PC-3 (cell line): ENCODE measurements around the gene ISG20L2. TPM values are rescaled to one million over a fixed set of nuclear protein-coding genes. Genes with fewer than 3 reads are reported as not detected.

Experiments
- ATAC-seq: fragments of 200-7000 bp; cut with Tn5 transposase; 2 replicates; pipeline ENCODE4 v1.9.1; 2020; ENCODE audit warnings: mild to moderate bottlenecking, moderate library complexity
- BruUV-seq: library from RNA; stranded (reverse); fragments of 400-500 nt; replicated peaks from 2 replicates; lab custom pipeline; 2021; lab: Mats Ljungman, UMichigan
- CTCF ChIA-PET: fragments of 300-600 bp; sonication (Branson Sonifier 250); formaldehyde crosslinking; loops from one replicate; lab custom pipeline; 2022; ENCODE audit warnings: antibody characterized with exemption; lab: Charles Lee
- POLR2A ChIA-PET: fragments of 300-600 bp; sonication (Branson Sonifier 250); formaldehyde crosslinking; loops from one replicate; lab custom pipeline; 2022; ENCODE audit warnings: antibody characterized with exemption; ENCODE audit not compliant: unreplicated experiment; lab: Charles Lee
- DNase-seq: peaks from one replicate; pipeline ENCODE4 v3.0.0-alpha.2; 2015
- H2AFZ ChIP-seq: fragments of 300-600 bp; sonication (generic); 2 replicates; pipeline ENCODE4 v1.6.0; 2016; ENCODE audit warnings: antibody characterized with exemption, low read length
- H3F3A ChIP-seq: fragments of 300-600 bp; sonication (generic); one replicate; pipeline ENCODE4 v1.6.0; 2017; ENCODE audit warnings: antibody characterized with exemption, low read length, control low read depth, mild to moderate bottlenecking; ENCODE audit not compliant: unreplicated experiment
- H3K27ac ChIP-seq: fragments of 300-600 bp; sonication (generic); 2 replicates; pipeline ENCODE4 v1.5.1; 2016; ENCODE audit warnings: mild to moderate bottlenecking, low read length
- H3K27me3 ChIP-seq: fragments of 300-600 bp; sonication (generic); 2 replicates; pipeline ENCODE4 v1.6.1; 2016; ENCODE audit warnings: low read length, mixed read lengths
- H3K36me3 ChIP-seq: fragments of 300-600 bp; sonication (generic); 2 replicates; pipeline ENCODE4 v1.6.1; 2016; ENCODE audit warnings: low read depth, mixed run types, low read length, mixed read lengths
- H3K4me1 ChIP-seq: fragments of 300-600 bp; sonication (generic); 2 replicates; pipeline ENCODE4 v1.5.1; 2016; ENCODE audit warnings: low read length; ENCODE audit not compliant: insufficient read depth
- H3K4me2 ChIP-seq: fragments of 300-600 bp; sonication (generic); 2 replicates; pipeline ENCODE4 v1.6.0; 2016; ENCODE audit warnings: low read length
- H3K4me3 ChIP-seq: fragments of 300-600 bp; sonication (generic); 2 replicates; pipeline ENCODE4 v1.5.1; 2016; ENCODE audit warnings: mild to moderate bottlenecking, low read length, mixed read lengths
- H3K79me2 ChIP-seq: fragments of 300-600 bp; sonication (generic); 2 replicates; pipeline ENCODE4 v1.6.1; 2017; ENCODE audit warnings: low read length, mixed read lengths
- H3K9ac ChIP-seq: fragments of 300-600 bp; sonication (generic); 2 replicates; pipeline ENCODE4 v1.6.0; 2016; ENCODE audit warnings: mild to moderate bottlenecking, low read length
- H3K9me2 ChIP-seq: fragments of 300-600 bp; sonication (generic); replicated peaks from 2 replicates; pipeline ENCODE4 v1.6.1; 2016; ENCODE audit warnings: mixed run types, low read length, mixed read lengths
- H3K9me3 ChIP-seq: fragments of 300-600 bp; sonication (generic); 2 replicates; pipeline ENCODE4 v1.6.1; 2016; ENCODE audit warnings: low read length, mixed read lengths
- H4K20me1 ChIP-seq: fragments of 300-600 bp; sonication (generic); 2 replicates; pipeline ENCODE4 v1.6.1; 2016; ENCODE audit warnings: low read length, mixed read lengths
- EZH2 ChIP-seq: fragments of 300-600 bp; sonication (generic); IDR thresholded peaks from one replicate; pipeline ENCODE4 v1.6.1; 2017; ENCODE audit warnings: antibody characterized with exemption, mild to moderate bottlenecking, low read length; ENCODE audit not compliant: unreplicated experiment
- EZH2phosphoT487 ChIP-seq: fragments of 300-600 bp; sonication (generic); IDR thresholded peaks from 2 replicates; pipeline ENCODE4 v1.6.1; 2018; ENCODE audit warnings: mild to moderate bottlenecking, antibody characterized with exemption, low read length, borderline replicate concordance
- intact Hi-C: fragments of 100-400 bp; cut with micrococcal nuclease; formaldehyde crosslinking; loops from 2 replicates; pipeline ENCODE4 v1.9.0; 2023
- total RNA-seq: library from RNA; depleted of rRNA; stranded (reverse); fragments of >200 nt; gene quantifications from 2 replicates; pipeline ENCODE4 v1.2.3, GENCODE V29; 2014
- TF ChIP-seq, protein P1 (sequence below): fragments of 300-600 bp; sonication (generic); conservative IDR thresholded peaks from 2 replicates; pipeline ENCODE4 v1.5.1; 2017; ENCODE audit warnings: antibody characterized with exemption, low read depth, mild to moderate bottlenecking, low read length

Gene ISG20L2
- total RNA-seq, 1 experiment from 2014 or later: 39.2 TPM

DNA sequence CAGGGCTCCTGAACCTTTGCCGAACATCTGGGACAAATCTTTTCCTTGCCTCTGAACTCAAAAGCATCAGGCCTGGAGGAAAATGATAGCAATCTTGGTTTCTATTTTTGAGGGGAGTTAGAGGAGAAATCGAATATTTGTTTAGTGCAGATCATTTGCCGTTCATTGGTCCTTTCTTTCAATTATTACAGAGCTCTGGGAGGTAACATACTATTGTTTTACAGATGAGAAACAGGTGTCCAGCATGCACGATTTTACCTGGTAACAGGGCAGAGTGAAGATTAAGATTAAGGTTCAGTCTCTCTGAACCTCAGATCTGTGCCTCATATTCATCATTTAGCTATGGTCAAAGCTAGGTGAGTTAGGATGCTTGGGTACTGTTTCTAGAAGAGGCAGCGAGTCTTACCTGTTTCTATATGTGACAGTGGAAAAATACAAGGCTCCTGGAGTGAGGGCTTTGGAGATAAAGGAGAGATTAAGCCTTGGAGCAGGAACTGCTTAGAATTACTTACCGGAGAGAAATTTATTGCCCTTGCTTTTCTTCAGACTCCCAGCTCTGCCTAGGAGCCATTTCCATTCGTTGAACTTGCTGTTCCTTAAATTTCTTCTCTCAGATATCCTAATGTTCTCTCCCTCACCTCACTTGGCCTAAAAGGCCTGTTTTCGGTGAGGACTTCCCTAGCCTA, 40.2 kb upstream of the ISG20L2 start:
- Histone ChIP-seq H3K9me2 (no peaks in the 10 kb centered on the region), H4K20me1 (peaks cover 19% of the 10 kb centered on the region; the same call in 1 of the 2 replicates), H3K9ac (peak overlapping the region; percentile 98), H2AFZ (no peak overlapping the region), H3K27me3 (no peaks in the 10 kb centered on the region), H3K79me2 (peaks cover 72% of the 10 kb centered on the region), H3K9me3 (no peaks in the 10 kb centered on the region), H3K4me2 (peak overlapping the region; percentile 91), H3K36me3 (peaks cover 17% of the 10 kb centered on the region), H3K27ac (no peak overlapping the region), H3F3A (no peaks in the 10 kb centered on the region), H3K4me3 (peak overlapping the region; percentile 74), H3K4me1 (peaks cover 31% of the 10 kb centered on the region)
- TF ChIP-seq, protein P1, sequence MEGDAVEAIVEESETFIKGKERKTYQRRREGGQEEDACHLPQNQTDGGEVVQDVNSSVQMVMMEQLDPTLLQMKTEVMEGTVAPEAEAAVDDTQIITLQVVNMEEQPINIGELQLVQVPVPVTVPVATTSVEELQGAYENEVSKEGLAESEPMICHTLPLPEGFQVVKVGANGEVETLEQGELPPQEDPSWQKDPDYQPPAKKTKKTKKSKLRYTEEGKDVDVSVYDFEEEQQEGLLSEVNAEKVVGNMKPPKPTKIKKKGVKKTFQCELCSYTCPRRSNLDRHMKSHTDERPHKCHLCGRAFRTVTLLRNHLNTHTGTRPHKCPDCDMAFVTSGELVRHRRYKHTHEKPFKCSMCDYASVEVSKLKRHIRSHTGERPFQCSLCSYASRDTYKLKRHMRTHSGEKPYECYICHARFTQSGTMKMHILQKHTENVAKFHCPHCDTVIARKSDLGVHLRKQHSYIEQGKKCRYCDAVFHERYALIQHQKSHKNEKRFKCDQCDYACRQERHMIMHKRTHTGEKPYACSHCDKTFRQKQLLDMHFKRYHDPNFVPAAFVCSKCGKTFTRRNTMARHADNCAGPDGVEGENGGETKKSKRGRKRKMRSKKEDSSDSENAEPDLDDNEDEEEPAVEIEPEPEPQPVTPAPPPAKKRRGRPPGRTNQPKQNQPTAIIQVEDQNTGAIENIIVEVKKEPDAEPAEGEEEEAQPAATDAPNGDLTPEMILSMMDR: no peak
- TF ChIP-seq EZH2phosphoT487: no peak
- TF ChIP-seq EZH2: no peak
- POLR2A ChIA-PET: interaction anchor here (1.0 kb wide), 1 partner anchor 28 kb away, joined by 18 read pairs; the partner anchor contains the start of gene MRPL24
- no peak for ATAC-seq
- CTCF ChIA-PET: interaction anchor here (0.6 to 2.0 kb wide), 2 partner anchors 16 to 43 kb away, joined by 3 to 10 read pairs; no protein-coding TSS in a partner anchor
- intact Hi-C loops: no loop called here
- BruUV-seq: no TSS peak
- no peak for DNase-seq

DNA sequence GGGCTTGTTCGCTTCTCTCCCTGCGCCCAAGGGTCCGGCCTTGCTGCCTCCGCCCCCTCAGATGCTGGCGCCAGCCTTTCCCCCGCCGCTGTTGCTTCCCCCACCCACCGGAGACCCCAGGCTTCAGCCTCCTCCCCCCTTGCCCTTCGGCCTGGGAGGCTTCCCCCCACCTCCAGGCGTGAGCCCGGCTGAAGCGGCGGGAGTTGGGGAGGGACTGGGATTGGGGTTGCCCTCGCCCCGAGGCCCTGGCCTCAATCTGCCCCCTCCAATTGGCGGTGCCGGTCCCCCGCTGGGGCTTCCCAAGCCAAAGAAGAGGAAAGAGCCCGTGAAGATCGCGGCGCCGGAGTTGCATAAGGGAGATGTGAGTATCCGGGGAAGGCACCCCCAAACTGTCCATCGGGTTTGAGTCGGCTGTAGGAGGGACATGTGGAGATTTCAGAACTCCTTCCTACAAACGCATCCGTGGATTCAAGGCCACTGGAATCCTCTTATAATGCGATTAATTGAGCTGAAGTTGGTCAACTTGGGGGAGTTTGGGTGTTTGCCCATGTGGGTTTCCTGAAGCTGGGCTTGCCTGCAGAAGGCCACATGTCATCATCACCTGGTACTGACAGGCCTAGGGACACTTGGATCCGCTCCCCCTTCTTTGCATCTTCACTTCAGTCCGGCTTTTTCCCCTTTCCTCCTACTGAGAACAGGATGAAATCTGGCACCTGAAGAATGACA, 39.5 kb upstream of the ISG20L2 start:
- no TSS peak for BruUV-seq
- Histone ChIP-seq H3K36me3 (peaks cover 12% of the 10 kb centered on the region), H3K4me2 (peak overlapping the region; percentile 91), H3K27ac (peak overlapping the region; percentile 74), H3K79me2 (peaks cover 65% of the 10 kb centered on the region), H3K4me3 (peak overlapping the region; percentile 74), H3F3A (no peaks in the 10 kb centered on the region), H3K9me3 (no peaks in the 10 kb centered on the region), H3K9ac (peak overlapping the region; percentile 98), H4K20me1 (peaks cover 12% of the 10 kb centered on the region; the same call in 1 of the 2 replicates), H2AFZ (peak overlapping the region; percentile 60), H3K4me1 (peaks cover 31% of the 10 kb centered on the region), H3K9me2 (no peaks in the 10 kb centered on the region), H3K27me3 (no peaks in the 10 kb centered on the region)
- no peak for TF ChIP-seq EZH2phosphoT487
- TF ChIP-seq EZH2: no peak
- TF ChIP-seq, protein P1: no peak
- intact Hi-C loops: loop anchor here (1.0 kb wide), 3 partner anchors 16 to 40 kb away; partner anchors contain the start of genes ISG20L2, METTL25B and MRPL24
- DNase-seq (no peak), ATAC-seq (no peak; the same call in 1 of the 2 replicates)
- ChIA-PET POLR2A (interaction anchor here (0.6 to 1.8 kb wide), 5 partner anchors 16 to 42 kb away, joined by 3 to 18 read pairs (median 6); partner anchors contain the start of genes HDGF, ISG20L2, METTL25B and MRPL24), CTCF (interaction anchor here (1.0 to 2.0 kb wide), 5 partner anchors 27 to 91 kb away, joined by 3 to 10 read pairs (median 5); partner anchors contain the start of gene MRPL24)
